ENCODE results near the gene SLC16A13. TPM values are rescaled to one million over a fixed set of nuclear protein-coding genes. Genes with fewer than 3 reads are reported as not detected.

Gene SLC16A13
- total and polyA plus RNA-seq, 10 of the 15 experiments (the other 5 are each of a cell fraction or from before 2014, with no cell fraction given), result 0.34 to 12.1 (median 3.3) TPM

DNA sequence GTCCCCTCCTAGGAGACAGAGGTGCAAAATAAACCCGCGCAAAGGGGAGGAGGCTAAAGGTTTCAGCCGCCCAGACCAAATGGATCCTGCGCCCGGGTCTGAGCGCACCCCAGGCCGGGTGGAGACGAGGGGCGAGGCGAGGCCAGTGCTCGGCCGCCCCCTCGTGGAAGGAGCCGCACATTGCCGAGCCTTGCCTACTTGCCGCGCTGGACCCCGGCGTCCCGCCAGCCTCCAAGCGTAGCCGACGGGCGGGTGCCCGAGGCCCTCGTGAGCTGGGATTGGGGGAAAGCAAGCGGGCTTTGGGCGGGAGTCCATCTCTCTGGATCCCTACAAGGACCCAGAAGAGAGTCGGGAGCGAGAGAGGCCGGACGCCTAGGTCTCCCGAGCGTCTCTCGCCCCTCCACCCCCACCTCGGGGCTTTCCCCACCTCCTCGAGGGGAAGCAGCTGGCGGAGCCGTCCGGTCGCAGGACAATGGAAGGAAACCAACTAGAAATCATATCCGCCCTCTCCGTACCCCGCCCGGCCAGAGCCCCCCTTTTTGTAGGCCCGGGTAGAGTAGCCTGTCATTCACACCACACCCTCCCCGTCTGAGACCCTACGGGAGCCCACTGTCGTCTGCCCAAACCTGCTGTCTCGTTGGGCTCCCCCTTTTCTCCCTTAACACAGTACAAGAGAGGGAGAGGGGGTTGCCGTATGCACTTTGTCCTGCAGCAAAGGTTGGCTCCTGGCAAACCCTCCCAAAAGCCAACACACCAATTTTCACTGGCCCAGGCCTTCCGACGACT lies 13.6 kb upstream of the SLC16A13 start (continued):
- no peak for TF ChIP-seq ZSCAN29 (IDR thresholded peaks at IDR 0.05)
- no peak for TF ChIP-seq WRNIP1 (IDR thresholded peaks at IDR 0.05; ENCODE audit: borderline replicate concordance, low read depth, low read length)
- no peak for TF ChIP-seq CREB1 (IDR thresholded peaks at IDR 0.05; ENCODE audit: low read depth)
- no peak for TF ChIP-seq ZNF622 (IDR thresholded peaks at IDR 0.05)
- no peak for TF ChIP-seq MYB (IDR thresholded peaks at IDR 0.05; ENCODE audit: borderline replicate concordance, low read depth, low read length)
- TF ChIP-seq SRF (IDR thresholded peaks at IDR 0.05; ENCODE audit: low read depth in 2 of 2, low read length in 2 of 2), result no peak
- TF ChIP-seq GABPA (IDR thresholded peaks at IDR 0.05; ENCODE audit: low read depth), result peak; percentile 89
- TF ChIP-seq KDM1A (IDR thresholded peaks at IDR 0.05; ENCODE audit: borderline replicate concordance), result no peak
- no peak for TF ChIP-seq FOXK2 (IDR thresholded peaks at IDR 0.05)
- no peak for TF ChIP-seq NR2F1 (conservative IDR thresholded peaks at IDR 0.05)

DNA sequence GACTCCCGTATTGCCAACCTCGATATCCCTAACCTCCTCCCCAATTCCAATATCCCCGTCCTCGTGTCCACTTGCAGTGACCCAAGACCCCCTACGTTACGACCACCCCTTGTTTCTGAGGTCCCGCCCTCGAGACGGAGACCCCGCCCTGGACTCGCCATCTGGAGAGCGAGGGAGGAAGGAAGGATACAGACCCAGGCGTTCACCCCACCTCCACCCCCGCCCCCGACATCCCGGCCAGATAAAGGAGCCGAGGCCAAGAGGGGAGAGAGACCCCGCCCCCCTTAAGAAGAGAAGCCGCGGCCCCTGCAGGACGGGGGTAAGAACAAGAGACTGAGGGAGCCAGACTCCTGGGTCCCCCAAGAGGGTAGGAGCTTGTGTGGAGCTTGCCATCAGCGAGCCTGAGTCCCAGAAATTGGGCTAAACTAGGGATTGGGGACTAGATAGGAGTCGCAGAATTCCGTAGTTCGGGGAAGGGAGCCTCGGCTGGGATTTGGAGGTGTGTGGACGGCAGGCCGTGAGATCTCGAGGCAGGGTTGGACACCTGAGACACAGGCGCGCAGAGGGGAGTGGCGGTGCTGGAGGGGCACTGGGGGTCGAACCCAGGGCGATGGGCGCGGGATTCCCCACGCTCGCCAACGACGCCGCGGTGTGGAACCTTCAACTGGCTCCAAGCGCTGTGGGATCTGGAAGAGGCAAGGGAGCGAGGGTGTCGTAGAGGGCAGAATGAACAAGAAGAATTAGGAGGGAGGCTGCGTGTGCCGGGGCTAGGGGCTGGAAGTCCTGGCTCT lies 12.8 kb upstream of the SLC16A13 start, which contains the start of gene BCL6B:
Gene BCL6B, plus strand, starts transcription at position 270 of the 791 bp plus-strand sequence. CDS start 622 bp downstream, outside the sequence.
- no peak for DNase-seq (ENCODE audit: low read depth, low spot score)
- FAIRE-seq, result no peak
- TF ChIP-seq, protein P1, sequence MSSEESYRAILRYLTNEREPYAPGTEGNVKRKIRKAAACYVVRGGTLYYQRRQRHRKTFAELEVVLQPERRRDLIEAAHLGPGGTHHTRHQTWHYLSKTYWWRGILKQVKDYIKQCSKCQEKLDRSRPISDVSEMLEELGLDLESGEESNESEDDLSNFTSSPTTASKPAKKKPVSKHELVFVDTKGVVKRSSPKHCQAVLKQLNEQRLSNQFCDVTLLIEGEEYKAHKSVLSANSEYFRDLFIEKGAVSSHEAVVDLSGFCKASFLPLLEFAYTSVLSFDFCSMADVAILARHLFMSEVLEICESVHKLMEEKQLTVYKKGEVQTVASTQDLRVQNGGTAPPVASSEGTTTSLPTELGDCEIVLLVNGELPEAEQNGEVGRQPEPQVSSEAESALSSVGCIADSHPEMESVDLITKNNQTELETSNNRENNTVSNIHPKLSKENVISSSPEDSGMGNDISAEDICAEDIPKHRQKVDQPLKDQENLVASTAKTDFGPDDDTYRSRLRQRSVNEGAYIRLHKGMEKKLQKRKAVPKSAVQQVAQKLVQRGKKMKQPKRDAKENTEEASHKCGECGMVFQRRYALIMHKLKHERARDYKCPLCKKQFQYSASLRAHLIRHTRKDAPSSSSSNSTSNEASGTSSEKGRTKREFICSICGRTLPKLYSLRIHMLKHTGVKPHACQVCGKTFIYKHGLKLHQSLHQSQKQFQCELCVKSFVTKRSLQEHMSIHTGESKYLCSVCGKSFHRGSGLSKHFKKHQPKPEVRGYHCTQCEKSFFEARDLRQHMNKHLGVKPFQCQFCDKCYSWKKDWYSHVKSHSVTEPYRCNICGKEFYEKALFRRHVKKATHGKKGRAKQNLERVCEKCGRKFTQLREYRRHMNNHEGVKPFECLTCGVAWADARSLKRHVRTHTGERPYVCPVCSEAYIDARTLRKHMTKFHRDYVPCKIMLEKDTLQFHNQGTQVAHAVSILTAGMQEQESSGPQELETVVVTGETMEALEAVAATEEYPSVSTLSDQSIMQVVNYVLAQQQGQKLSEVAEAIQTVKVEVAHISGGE (CRISPR knock-in tag; IDR thresholded peaks at IDR 0.05), result no peak
- TF ChIP-seq RUNX3 (IDR thresholded peaks at IDR 0.05; ENCODE audit: low read length), result no peak
- TF ChIP-seq, protein P2, sequence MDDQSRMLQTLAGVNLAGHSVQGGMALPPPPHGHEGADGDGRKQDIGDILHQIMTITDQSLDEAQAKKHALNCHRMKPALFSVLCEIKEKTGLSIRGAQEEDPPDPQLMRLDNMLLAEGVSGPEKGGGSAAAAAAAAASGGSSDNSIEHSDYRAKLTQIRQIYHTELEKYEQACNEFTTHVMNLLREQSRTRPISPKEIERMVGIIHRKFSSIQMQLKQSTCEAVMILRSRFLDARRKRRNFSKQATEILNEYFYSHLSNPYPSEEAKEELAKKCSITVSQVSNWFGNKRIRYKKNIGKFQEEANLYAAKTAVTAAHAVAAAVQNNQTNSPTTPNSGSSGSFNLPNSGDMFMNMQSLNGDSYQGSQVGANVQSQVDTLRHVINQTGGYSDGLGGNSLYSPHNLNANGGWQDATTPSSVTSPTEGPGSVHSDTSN (IDR thresholded peaks at IDR 0.05; ENCODE audit: insufficient replicate concordance, low read depth, low read length), result no peak
- no peak for TF ChIP-seq CEBPB (IDR thresholded peaks at IDR 0.05; ENCODE audit: borderline replicate concordance in 1 of 2, low read depth in 2 of 2, low read length in 2 of 2)
- TF ChIP-seq TCF7 (IDR thresholded peaks at IDR 0.05; ENCODE audit: borderline replicate concordance), result no peak
- no peak for TF ChIP-seq EZH2 (IDR thresholded peaks at IDR 0.05; ENCODE audit: borderline replicate concordance, control insufficient read depth, low read depth, low read length)
- no peak for TF ChIP-seq MTA2 (IDR thresholded peaks at IDR 0.05; ENCODE audit: low read depth)

More for the DNA sequence above, 12.8 kb upstream of the SLC16A13 start, which contains the start of gene BCL6B:
- Histone ChIP-seq H3K9ac (ENCODE audit: control insufficient read depth, insufficient read depth, low read length) (peak within 1 kb of the TSS; percentile 17; the same call in 1 of the 2 replicates), H4K20me1 (ENCODE audit: control insufficient read depth, insufficient read depth) (no peaks in the 10 kb centered on the region), H3K4me2 (ENCODE audit: control insufficient read depth, insufficient read depth) (peak within 1 kb of the TSS; percentile 66), H3K4me1 (ENCODE audit: control insufficient read depth, insufficient read depth, low read length) (peaks cover 17% of the 10 kb centered on the region), H3K9me3 (replicated peaks; ENCODE audit: control insufficient read depth, insufficient read depth, low read length) (no peaks in the 10 kb centered on the region), H3K27me3 (replicated peaks in 1 of 2; ENCODE audit: control insufficient read depth in 2 of 2, insufficient read depth in 2 of 2, low read length in 1 of 2) (no peaks in the 10 kb centered on the region), H3K27ac (ENCODE audit: control insufficient read depth, insufficient read depth) (peak within 1 kb of the TSS; percentile 18; the same call in 1 of the 2 replicates), H3K4me3 (peak within 1 kb of the TSS; percentile 40; the same call in 1 of the 2 replicates), H3K36me3 (ENCODE audit: control insufficient read depth in 2 of 2, insufficient read depth in 2 of 2, low read length in 1 of 2) (no peaks in the 10 kb centered on the region), H2AFZ (ENCODE audit: control insufficient read depth, low read depth, low read length) (peak within 1 kb of the TSS; percentile 92), H3K79me2 (ENCODE audit: control insufficient read depth, insufficient read depth, low read length) (no peaks in the 10 kb centered on the region)
- in situ Hi-C loops (cut with MboI), result no loop called here
- SMC1A ChIA-PET (ENCODE audit: uncharacterized antibody, unreplicated experiment), result interaction anchor here (1.3 to 2.8 kb wide), 8 partner anchors 12 to 363 kb away, joined by 3 to 22 read pairs (median 13); partner anchors contain the start of gene RNASEK
- intact Hi-C loops (cut with micrococcal nuclease; ENCODE audit: unreplicated experiment), result loop anchor here (1.0 kb wide), 1 partner anchor 110 kb away; no protein-coding TSS in a partner anchor
- 39% methylated on average over 46 of the region's 47 CpGs for WGBS (ENCODE audit: insufficient coverage, insufficient replicate concordance, low lambda C conversion rate, missing lambda C conversion rate)
- RAD21 ChIA-PET (ENCODE audit: unreplicated experiment), result interaction anchor here (1.0 to 4.0 kb wide), 10 partner anchors 8 to 180 kb away, joined by 3 to 39 read pairs (median 10); partner anchors contain the start of genes RNASEK, SLC16A11 and SLC16A13
- ATAC-seq, result no peak
- POLR2A ChIA-PET, result interaction anchor here (0.6 to 5.4 kb wide), 9 partner anchors 7 to 842 kb away, joined by 3 to 39 read pairs (median 3); partner anchors contain the start of genes ELP5 and SLC16A13
- BruUV-seq (replicated peaks), result no TSS peak
- CTCF ChIA-PET, result interaction anchor here (0.7 to 8.8 kb wide), 14 partner anchors 8 to 169 kb away, joined by 3 to 167 read pairs (median 8); partner anchors contain the start of genes RNASEK and SLC16A13

All from GM12878 (cell line).